ENCODE data around the gene CLIC2.
"Not testable (repeated sequence)": the region's sequence is repeated elsewhere in the genome, so short reads cannot be mapped to it uniquely, and the experiment has no call there.

CLIC2 gene

DNA sequence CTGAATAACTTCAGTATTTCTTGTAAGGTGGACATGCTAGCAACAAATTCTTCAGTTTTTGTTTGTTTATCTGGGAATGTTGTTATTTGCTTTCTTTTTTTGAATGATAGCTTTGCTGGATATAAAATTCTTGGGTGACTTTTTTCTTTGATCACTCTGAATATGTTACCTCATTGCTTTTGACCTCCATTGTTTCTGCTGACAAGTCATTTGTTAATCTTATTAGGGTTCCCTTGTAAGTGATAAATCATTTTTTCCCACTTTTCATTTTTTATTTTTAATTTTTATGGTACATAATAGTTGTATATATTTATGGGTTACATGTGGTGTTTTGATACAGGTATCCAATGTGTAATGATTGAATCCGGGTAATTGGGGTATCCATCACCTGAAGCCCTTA is 63.4 kb downstream of the CLIC2 start:
- no peaks in the 10 kb centered on the region for H3K79me2 ChIP-seq (ENCODE audit: low read length)
- no peak overlapping the region for H3K9ac ChIP-seq (ENCODE audit: low read length)
- no peaks in the 10 kb centered on the region for H3K9me3 ChIP-seq (ENCODE audit: insufficient read depth, low read length)
- H3K4me1 ChIP-seq (ENCODE audit: low read length) = no peaks in the 10 kb centered on the region
- no peak for TF ChIP-seq EZH2phosphoT487 (IDR thresholded peaks at IDR 0.05; ENCODE audit: low read depth)
- TF ChIP-seq, protein P1, sequence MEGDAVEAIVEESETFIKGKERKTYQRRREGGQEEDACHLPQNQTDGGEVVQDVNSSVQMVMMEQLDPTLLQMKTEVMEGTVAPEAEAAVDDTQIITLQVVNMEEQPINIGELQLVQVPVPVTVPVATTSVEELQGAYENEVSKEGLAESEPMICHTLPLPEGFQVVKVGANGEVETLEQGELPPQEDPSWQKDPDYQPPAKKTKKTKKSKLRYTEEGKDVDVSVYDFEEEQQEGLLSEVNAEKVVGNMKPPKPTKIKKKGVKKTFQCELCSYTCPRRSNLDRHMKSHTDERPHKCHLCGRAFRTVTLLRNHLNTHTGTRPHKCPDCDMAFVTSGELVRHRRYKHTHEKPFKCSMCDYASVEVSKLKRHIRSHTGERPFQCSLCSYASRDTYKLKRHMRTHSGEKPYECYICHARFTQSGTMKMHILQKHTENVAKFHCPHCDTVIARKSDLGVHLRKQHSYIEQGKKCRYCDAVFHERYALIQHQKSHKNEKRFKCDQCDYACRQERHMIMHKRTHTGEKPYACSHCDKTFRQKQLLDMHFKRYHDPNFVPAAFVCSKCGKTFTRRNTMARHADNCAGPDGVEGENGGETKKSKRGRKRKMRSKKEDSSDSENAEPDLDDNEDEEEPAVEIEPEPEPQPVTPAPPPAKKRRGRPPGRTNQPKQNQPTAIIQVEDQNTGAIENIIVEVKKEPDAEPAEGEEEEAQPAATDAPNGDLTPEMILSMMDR (IDR thresholded peaks at IDR 0.05; ENCODE audit: low read depth, low read length) = no peak
- no peak overlapping the region for H2AFZ ChIP-seq (ENCODE audit: low read depth, low read length)
- H3K4me2 ChIP-seq (ENCODE audit: low read length) = no peak overlapping the region
- H3K4me3 ChIP-seq (ENCODE audit: low read length) = no peak overlapping the region
- H3K36me3 ChIP-seq (replicated peaks; ENCODE audit: low read depth, low read length) = no peaks in the 10 kb centered on the region
- H4K20me1 ChIP-seq (ENCODE audit: insufficient read depth, low read length) = no peaks in the 10 kb centered on the region
- H3K27ac ChIP-seq (ENCODE audit: low read length) = no peak overlapping the region
- no peaks in the 10 kb centered on the region for H3K27me3 ChIP-seq (ENCODE audit: low read depth, low read length)

DNA sequence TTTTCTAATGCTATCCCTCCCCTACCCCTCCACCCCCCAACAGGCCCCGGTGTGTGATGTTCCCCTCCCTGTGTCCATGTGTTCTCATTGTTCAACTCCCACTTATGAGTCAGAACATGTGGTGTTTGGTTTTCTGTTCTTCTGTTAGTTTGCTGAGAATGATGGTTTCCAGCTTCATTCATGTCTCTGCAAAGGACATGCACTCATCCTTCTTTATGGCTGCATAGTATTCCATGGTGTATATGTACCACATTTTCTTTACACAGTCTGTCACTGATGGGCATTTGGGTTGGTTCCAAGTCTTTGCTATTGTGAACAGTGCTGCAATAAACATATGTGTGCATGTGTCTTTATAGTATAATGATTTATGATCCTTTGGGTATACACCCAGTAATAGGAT is 66.4 kb downstream of the CLIC2 start:
- H4K20me1 ChIP-seq (ENCODE audit: insufficient read depth, low read length); H2AFZ ChIP-seq (ENCODE audit: low read depth, low read length); H3K27ac ChIP-seq (ENCODE audit: low read length); H3K9me3 ChIP-seq (ENCODE audit: insufficient read depth, low read length); H3K4me1 ChIP-seq (ENCODE audit: low read length); H3K4me2 ChIP-seq (ENCODE audit: low read length); H3K9ac ChIP-seq (ENCODE audit: low read length); H3K36me3 ChIP-seq (replicated peaks; ENCODE audit: low read depth, low read length); H3K4me3 ChIP-seq (ENCODE audit: low read length); H3K27me3 ChIP-seq (ENCODE audit: low read depth, low read length): not testable (repeated sequence)
- H3K79me2 ChIP-seq (ENCODE audit: low read length) = peaks cover 10% of the 10 kb centered on the region

DNA sequence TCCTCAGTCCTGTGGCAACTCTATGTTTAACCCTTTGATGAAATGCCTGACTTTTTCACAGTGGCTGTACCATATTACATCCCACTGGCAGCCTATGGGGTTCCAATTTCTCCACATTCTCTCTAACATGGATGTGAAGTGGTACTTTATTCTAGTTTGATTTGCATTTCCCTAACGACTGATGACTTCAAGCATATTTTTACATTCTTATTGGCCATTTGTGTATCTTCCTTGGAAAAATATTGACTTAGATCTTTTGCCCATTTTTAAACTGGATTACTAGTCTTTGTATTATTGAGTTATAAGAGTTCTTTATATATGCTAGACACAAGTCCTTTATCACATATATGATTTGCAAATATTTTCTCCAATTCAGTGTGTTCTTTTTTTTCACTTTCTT is 68.0 kb downstream of the CLIC2 start:
- peaks cover 15% of the 10 kb centered on the region for H3K79me2 ChIP-seq (ENCODE audit: low read length)
- no peaks in the 10 kb centered on the region for H3K27me3 ChIP-seq (ENCODE audit: low read depth, low read length)
- no peaks in the 10 kb centered on the region for H3K36me3 ChIP-seq (replicated peaks; ENCODE audit: low read depth, low read length)
- H3K4me2 ChIP-seq (ENCODE audit: low read length) = no peak overlapping the region
- H4K20me1 ChIP-seq (ENCODE audit: insufficient read depth, low read length) = no peaks in the 10 kb centered on the region
- H2AFZ ChIP-seq (ENCODE audit: low read depth, low read length) = no peak overlapping the region
- H3K9ac ChIP-seq (ENCODE audit: low read length) = no peak overlapping the region
- H3K9me3 ChIP-seq (ENCODE audit: insufficient read depth, low read length) = no peaks in the 10 kb centered on the region
- TF ChIP-seq, protein P1 (IDR thresholded peaks at IDR 0.05; ENCODE audit: low read depth, low read length) = no peak
- TF ChIP-seq EZH2phosphoT487 (IDR thresholded peaks at IDR 0.05; ENCODE audit: low read depth) = no peak
- no peak overlapping the region for H3K27ac ChIP-seq (ENCODE audit: low read length)
- no peak overlapping the region for H3K4me3 ChIP-seq (ENCODE audit: low read length)
- peaks cover 11% of the 10 kb centered on the region for H3K4me1 ChIP-seq (ENCODE audit: low read length)

DNA sequence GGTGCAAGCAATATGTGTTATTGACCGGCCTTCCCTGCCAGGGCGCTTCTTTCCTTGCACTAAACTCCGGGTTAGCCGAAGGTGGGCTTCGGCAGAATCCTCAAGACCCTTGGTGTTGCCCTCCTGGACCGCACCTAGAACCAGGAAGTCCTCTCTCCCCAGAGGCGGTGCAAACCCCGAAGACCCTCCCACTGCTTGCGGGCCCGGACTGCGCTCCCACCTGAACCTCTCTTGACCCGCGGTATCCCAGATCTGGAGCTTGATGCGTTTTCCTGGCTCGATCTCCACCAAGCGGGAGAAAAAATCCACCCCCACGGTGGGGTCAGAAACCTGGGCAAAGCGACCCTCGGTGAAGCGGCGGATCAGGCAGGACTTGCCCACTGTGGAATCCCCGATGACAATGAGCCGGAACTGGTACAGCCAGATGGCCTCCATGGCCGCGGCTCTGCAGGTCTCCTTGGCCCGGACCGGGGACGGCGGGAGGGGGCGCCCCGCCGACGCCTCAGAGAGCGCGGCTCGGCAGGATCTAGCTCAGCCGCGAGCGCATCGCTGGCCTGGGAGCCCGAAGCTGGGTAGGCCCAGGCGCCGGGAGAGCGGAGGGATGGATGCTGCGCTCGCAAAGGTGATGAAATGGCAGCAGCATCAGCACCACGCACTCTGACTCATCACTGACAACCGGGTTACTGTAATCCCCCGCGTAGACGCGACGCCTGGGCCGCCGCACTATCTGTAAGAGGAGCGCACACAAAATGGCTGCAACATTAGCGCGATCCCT is 70.4 kb downstream of the CLIC2 start, which contains the start of gene RAB39B:
TSS of gene RAB39B (minus strand) at position 638 of the 775 bp plus-strand sequence. CDS start at position 435, 203 bp downstream.
- H3K36me3 ChIP-seq (replicated peaks; ENCODE audit: low read depth, low read length) = no peaks in the 10 kb centered on the region

More for the DNA sequence above, 70.4 kb downstream of the CLIC2 start, which contains the start of gene RAB39B:
- Histone ChIP-seq H3K9ac (ENCODE audit: low read length) (peak within 1 kb of the TSS; percentile 80), H3K27me3 (ENCODE audit: low read depth, low read length) (no peaks in the 10 kb centered on the region), H3K4me2 (ENCODE audit: low read length) (peak within 1 kb of the TSS; percentile 85), H3K27ac (ENCODE audit: low read length) (peak within 1 kb of the TSS; percentile 22), H4K20me1 (ENCODE audit: insufficient read depth, low read length) (no peaks in the 10 kb centered on the region), H3K4me1 (ENCODE audit: low read length) (peaks cover 11% of the 10 kb centered on the region), H2AFZ (ENCODE audit: low read depth, low read length) (peak within 1 kb of the TSS; percentile 92), H3K9me3 (ENCODE audit: insufficient read depth, low read length) (no peaks in the 10 kb centered on the region), H3K79me2 (ENCODE audit: low read length) (peaks cover 15% of the 10 kb centered on the region), H3K4me3 (ENCODE audit: low read length) (peak within 1 kb of the TSS; percentile 96)
- TF ChIP-seq EZH2phosphoT487 (IDR thresholded peaks at IDR 0.05; ENCODE audit: low read depth) = no peak
- TF ChIP-seq, protein P1 (IDR thresholded peaks at IDR 0.05; ENCODE audit: low read depth, low read length) = no peak
